ENCODE results near the gene TGFBI.

Gene TGFBI

GRCh38 chr5:135993880-135994636 is 34.7 kb upstream of the TGFBI start:
- H3K4me1 ChIP-seq (ENCODE audit: control extremely low read depth in 1 of 4, control insufficient read depth in 4 of 4, insufficient read depth in 4 of 4, low read length in 3 of 4), result no peaks in the 10 kb centered on the region
- no peak for DNase-seq
- H3K27ac ChIP-seq (ENCODE audit: insufficient read depth in 1 of 2, low read depth in 1 of 2, low read length in 2 of 2, poor library complexity in 1 of 2, severe bottlenecking in 2 of 2), result no peak overlapping the region
- H3K27me3 ChIP-seq (replicated peaks in 2 of 5; ENCODE audit: control insufficient read depth in 4 of 5, insufficient read depth in 5 of 5, low read length in 4 of 5), result peaks cover 0 to 17% (median 0%) of the 10 kb centered on the region in 5 experiments
- WGBS (ENCODE audit: insufficient coverage), result 80% methylated on average over 5 of the region's 6 CpGs
- peaks cover 0 to 4% (median 0%) of the 10 kb centered on the region in 5 experiments for H3K9me3 ChIP-seq (ENCODE audit: control extremely low read depth in 1 of 5, control insufficient read depth in 4 of 5, insufficient read depth in 2 of 5, low read depth in 1 of 5, low read length in 4 of 5)
- POLR2A ChIA-PET, result no interaction called here
- CTCF ChIA-PET, result interaction anchor here (0.9 to 1.7 kb wide), 4 partner anchors 10 to 66 kb away, joined by 3 to 7 read pairs (median 3); no protein-coding TSS in a partner anchor
- no peak overlapping the region for H3K4me3 ChIP-seq (ENCODE audit: control insufficient read depth in 1 of 7, extremely low read depth in 1 of 7, insufficient read depth in 4 of 7, low read depth in 2 of 7, low read length in 6 of 7)
- no peaks in the 10 kb centered on the region for H3K36me3 ChIP-seq (ENCODE audit: control insufficient read depth in 4 of 4, insufficient read depth in 4 of 4, low read length in 3 of 4)

GRCh38 chr5:135995976-135996375 is 32.8 kb upstream of the TGFBI start:
- H3K4me1 ChIP-seq (ENCODE audit: control extremely low read depth in 1 of 4, control insufficient read depth in 4 of 4, insufficient read depth in 4 of 4, low read length in 3 of 4), result peaks cover 0 to 10% (median 3%) of the 10 kb centered on the region in 4 experiments
- 100% methylated on average over 2 of the region's 3 CpGs for WGBS (ENCODE audit: insufficient coverage)

GRCh38 chr5:135996611-135997010 is 32.2 kb upstream of the TGFBI start:
- Histone ChIP-seq H3K27me3 (replicated peaks in 2 of 5; ENCODE audit: control insufficient read depth in 4 of 5, insufficient read depth in 5 of 5, low read length in 4 of 5) (peaks cover 0 to 10% (median 0%) of the 10 kb centered on the region in 5 experiments), H3K4me1 (ENCODE audit: control extremely low read depth in 1 of 4, control insufficient read depth in 4 of 4, insufficient read depth in 4 of 4, low read length in 3 of 4) (peaks cover 0 to 16% (median 3%) of the 10 kb centered on the region in 4 experiments), H3K4me3 (ENCODE audit: control insufficient read depth in 1 of 7, extremely low read depth in 1 of 7, insufficient read depth in 4 of 7, low read depth in 2 of 7, low read length in 6 of 7) (no peak overlapping the region), H3K36me3 (ENCODE audit: control insufficient read depth in 4 of 4, insufficient read depth in 4 of 4, low read length in 3 of 4) (no peaks in the 10 kb centered on the region), H3K27ac (ENCODE audit: insufficient read depth in 1 of 2, low read depth in 1 of 2, low read length in 2 of 2, poor library complexity in 1 of 2, severe bottlenecking in 2 of 2) (no peak overlapping the region), H3K9me3 (ENCODE audit: control extremely low read depth in 1 of 5, control insufficient read depth in 4 of 5, insufficient read depth in 2 of 5, low read depth in 1 of 5, low read length in 4 of 5) (peaks cover 0 to 4% (median 0%) of the 10 kb centered on the region in 5 experiments)
- 100% methylated on average over 1 of the region's 2 CpGs for WGBS (ENCODE audit: insufficient coverage)
- CTCF ChIA-PET, result interaction anchor here (1.3 kb wide), 2 partner anchors 10 to 46 kb away, joined by 3 read pairs; no protein-coding TSS in a partner anchor
- no peak for DNase-seq
- POLR2A ChIA-PET, result no interaction called here

More at GRCh38 chr5:135995976-135996375, 32.8 kb upstream of the TGFBI start:
- H3K36me3 ChIP-seq (ENCODE audit: control insufficient read depth in 4 of 4, insufficient read depth in 4 of 4, low read length in 3 of 4), result no peaks in the 10 kb centered on the region
- H3K27me3 ChIP-seq (replicated peaks in 2 of 5; ENCODE audit: control insufficient read depth in 4 of 5, insufficient read depth in 5 of 5, low read length in 4 of 5), result peaks cover 0 to 12% (median 0%) of the 10 kb centered on the region in 5 experiments
- peaks cover 0 to 4% (median 0%) of the 10 kb centered on the region in 5 experiments for H3K9me3 ChIP-seq (ENCODE audit: control extremely low read depth in 1 of 5, control insufficient read depth in 4 of 5, insufficient read depth in 2 of 5, low read depth in 1 of 5, low read length in 4 of 5)
- POLR2A ChIA-PET, result no interaction called here
- CTCF ChIA-PET, result interaction anchor here (1.0 to 1.3 kb wide), 2 partner anchors 45 to 67 kb away, joined by 3 read pairs; no protein-coding TSS in a partner anchor
- H3K27ac ChIP-seq (ENCODE audit: insufficient read depth in 1 of 2, low read depth in 1 of 2, low read length in 2 of 2, poor library complexity in 1 of 2, severe bottlenecking in 2 of 2), result no peak overlapping the region
- no peak overlapping the region for H3K4me3 ChIP-seq (ENCODE audit: control insufficient read depth in 1 of 7, extremely low read depth in 1 of 7, insufficient read depth in 4 of 7, low read depth in 2 of 7, low read length in 6 of 7)
- DNase-seq, result no peak

GRCh38 chr5:135997673-135998335 is 31.0 kb upstream of the TGFBI start:
- H3K4me1 ChIP-seq (ENCODE audit: control extremely low read depth in 1 of 4, control insufficient read depth in 4 of 4, insufficient read depth in 4 of 4, low read length in 3 of 4), result peaks cover 0 to 17% (median 3%) of the 10 kb centered on the region in 4 experiments
- no peak overlapping the region for H3K4me3 ChIP-seq (ENCODE audit: control insufficient read depth in 1 of 7, extremely low read depth in 1 of 7, insufficient read depth in 4 of 7, low read depth in 2 of 7, low read length in 6 of 7)
- H3K27ac ChIP-seq (ENCODE audit: insufficient read depth in 1 of 2, low read depth in 1 of 2, low read length in 2 of 2, poor library complexity in 1 of 2, severe bottlenecking in 2 of 2), result no peak overlapping the region
- ChIA-PET POLR2A (no interaction called here), CTCF (interaction anchor here (1.3 kb wide), 1 partner anchor 8 kb away, joined by 3 read pairs; no protein-coding TSS in a partner anchor)
- peaks cover 0 to 10% (median 0%) of the 10 kb centered on the region in 5 experiments for H3K27me3 ChIP-seq (replicated peaks in 2 of 5; ENCODE audit: control insufficient read depth in 4 of 5, insufficient read depth in 5 of 5, low read length in 4 of 5)
- H3K9me3 ChIP-seq (ENCODE audit: control extremely low read depth in 1 of 5, control insufficient read depth in 4 of 5, insufficient read depth in 2 of 5, low read depth in 1 of 5, low read length in 4 of 5), result peaks cover 0 to 4% (median 0%) of the 10 kb centered on the region in 5 experiments
- no peak for DNase-seq
- H3K36me3 ChIP-seq (ENCODE audit: control insufficient read depth in 4 of 4, insufficient read depth in 4 of 4, low read length in 3 of 4), result no peaks in the 10 kb centered on the region
- 97% methylated on average over 7 of the region's 8 CpGs for whole genome bisulfite sequencing (ENCODE audit: insufficient coverage)

- peaks cover 0 to 17% (median 3%) of the 10 kb centered on the region in 4 experiments for H3K4me1 ChIP-seq (ENCODE audit: control extremely low read depth in 1 of 4, control insufficient read depth in 4 of 4, insufficient read depth in 4 of 4, low read length in 3 of 4)
- 92% methylated on average over 6 of the region's 6 CpGs for WGBS (ENCODE audit: insufficient coverage)
- no peaks in the 10 kb centered on the region for H3K36me3 ChIP-seq (ENCODE audit: control insufficient read depth in 4 of 4, insufficient read depth in 4 of 4, low read length in 3 of 4)
- H3K9me3 ChIP-seq (ENCODE audit: control extremely low read depth in 1 of 5, control insufficient read depth in 4 of 5, insufficient read depth in 2 of 5, low read depth in 1 of 5, low read length in 4 of 5), result peaks cover 0 to 4% (median 0%) of the 10 kb centered on the region in 5 experiments
- ChIA-PET POLR2A (no interaction called here), CTCF (no interaction called here)
- peaks cover 0 to 10% (median 0%) of the 10 kb centered on the region in 5 experiments for H3K27me3 ChIP-seq (replicated peaks in 2 of 5; ENCODE audit: control insufficient read depth in 4 of 5, insufficient read depth in 5 of 5, low read length in 4 of 5)
- no peak overlapping the region for H3K27ac ChIP-seq (ENCODE audit: insufficient read depth in 1 of 2, low read depth in 1 of 2, low read length in 2 of 2, poor library complexity in 1 of 2, severe bottlenecking in 2 of 2)
- H3K4me3 ChIP-seq (ENCODE audit: control insufficient read depth in 1 of 7, extremely low read depth in 1 of 7, insufficient read depth in 4 of 7, low read depth in 2 of 7, low read length in 6 of 7), result no peak overlapping the region
- no peak for DNase-seq
Observed at GRCh38 chr5:135998889-135999288, 29.9 kb upstream of the TGFBI start.

GRCh38 chr5:135999406-136000139 is 29.2 kb upstream of the TGFBI start:
- H3K4me3 ChIP-seq (ENCODE audit: control insufficient read depth in 1 of 7, extremely low read depth in 1 of 7, insufficient read depth in 4 of 7, low read depth in 2 of 7, low read length in 6 of 7), result no peak overlapping the region
- peaks cover 0 to 4% (median 0%) of the 10 kb centered on the region in 5 experiments for H3K9me3 ChIP-seq (ENCODE audit: control extremely low read depth in 1 of 5, control insufficient read depth in 4 of 5, insufficient read depth in 2 of 5, low read depth in 1 of 5, low read length in 4 of 5)
- peak in 2 of 3 donors; percentile 59 to 62 for DNase-seq
- peaks cover 0 to 10% (median 0%) of the 10 kb centered on the region in 5 experiments for H3K27me3 ChIP-seq (replicated peaks in 2 of 5; ENCODE audit: control insufficient read depth in 4 of 5, insufficient read depth in 5 of 5, low read length in 4 of 5)
- WGBS (ENCODE audit: insufficient coverage), result 37% methylated on average over 4 of the region's 8 CpGs
- peaks cover 0 to 17% (median 3%) of the 10 kb centered on the region in 4 experiments for H3K4me1 ChIP-seq (ENCODE audit: control extremely low read depth in 1 of 4, control insufficient read depth in 4 of 4, insufficient read depth in 4 of 4, low read length in 3 of 4)
- ChIA-PET CTCF (no interaction called here), POLR2A (no interaction called here)
- H3K27ac ChIP-seq (ENCODE audit: insufficient read depth in 1 of 2, low read depth in 1 of 2, low read length in 2 of 2, poor library complexity in 1 of 2, severe bottlenecking in 2 of 2), result no peak overlapping the region
- no peaks in the 10 kb centered on the region for H3K36me3 ChIP-seq (ENCODE audit: control insufficient read depth in 4 of 4, insufficient read depth in 4 of 4, low read length in 3 of 4)

Data from common myeloid progenitor, CD34-positive (primary cell).